Activated B cell treated with CpG ODN at 0.5 μM for 24 hours (primary cell): Measurements from ENCODE around the gene P3H1. TPM values are rescaled to one million over a fixed set of nuclear protein-coding genes. Genes with fewer than 3 reads are reported as not detected.
"Not testable (repeated sequence)": the region's sequence is repeated elsewhere in the genome, so short reads cannot be mapped to it uniquely, and the experiment has no call there.

Experiments used
- ATAC-seq: fragments of 200-7000 bp; cut with Tn5 transposase; one replicate; pipeline ENCODE4 v1.10.0; 2021; ENCODE audit warnings: low read depth, mild to moderate bottlenecking, moderate library complexity
- CTCF ChIA-PET: fragments of 350-600 bp; sonication (Branson Sonifier 250); formaldehyde crosslinking; loops from one replicate; lab custom pipeline; 2021; ENCODE audit warnings: antibody characterized with exemption; lab: Charles Lee
- POLR2A ChIA-PET: fragments of 350-600 bp; sonication (Branson Sonifier 250); formaldehyde crosslinking; loops from one replicate; lab custom pipeline; 2021; ENCODE audit warnings: antibody characterized with exemption; lab: Charles Lee
- DNase-seq: peaks from one replicate; pipeline ENCODE4 v3.0.0; 2022
- H3K27ac Mint-ChIP-seq: one replicate; pipeline ENCODE4 v1.8.0; 2020; ENCODE audit warnings: mixed read lengths
- H3K27me3 Mint-ChIP-seq: one replicate; pipeline ENCODE4 v1.8.0; 2021; ENCODE audit warnings: mixed read lengths
- H3K36me3 Mint-ChIP-seq: one replicate; pipeline ENCODE4 v1.8.0; 2021; ENCODE audit warnings: low read depth, mixed read lengths
- H3K4me1 Mint-ChIP-seq: one replicate; pipeline ENCODE4 v1.8.0; 2021; ENCODE audit warnings: mixed read lengths
- H3K4me3 Mint-ChIP-seq: one replicate; pipeline ENCODE4 v1.8.0; 2020; ENCODE audit warnings: mild to moderate bottlenecking, mixed read lengths
- H3K9me3 Mint-ChIP-seq: one replicate; pipeline ENCODE4 v1.8.0; 2020; ENCODE audit warnings: mixed read lengths
- intact Hi-C: fragments of 100-400 bp; cut with micrococcal nuclease; formaldehyde crosslinking; loops from one replicate; pipeline ENCODE4 v1.15.1; 2024
- total RNA-seq: library from RNA; stranded (reverse); gene quantifications from 2 replicates; pipeline ENCODE4 v1.2.3, GENCODE V29; 2022
- TF ChIP-seq, protein P1 (sequence below): fragments of 200-600 bp; IDR thresholded peaks from one replicate; pipeline ENCODE4 v1.8.0; 2022; ENCODE audit warnings: antibody characterized with exemption, mild to moderate bottlenecking

The P3H1 gene, protein sequence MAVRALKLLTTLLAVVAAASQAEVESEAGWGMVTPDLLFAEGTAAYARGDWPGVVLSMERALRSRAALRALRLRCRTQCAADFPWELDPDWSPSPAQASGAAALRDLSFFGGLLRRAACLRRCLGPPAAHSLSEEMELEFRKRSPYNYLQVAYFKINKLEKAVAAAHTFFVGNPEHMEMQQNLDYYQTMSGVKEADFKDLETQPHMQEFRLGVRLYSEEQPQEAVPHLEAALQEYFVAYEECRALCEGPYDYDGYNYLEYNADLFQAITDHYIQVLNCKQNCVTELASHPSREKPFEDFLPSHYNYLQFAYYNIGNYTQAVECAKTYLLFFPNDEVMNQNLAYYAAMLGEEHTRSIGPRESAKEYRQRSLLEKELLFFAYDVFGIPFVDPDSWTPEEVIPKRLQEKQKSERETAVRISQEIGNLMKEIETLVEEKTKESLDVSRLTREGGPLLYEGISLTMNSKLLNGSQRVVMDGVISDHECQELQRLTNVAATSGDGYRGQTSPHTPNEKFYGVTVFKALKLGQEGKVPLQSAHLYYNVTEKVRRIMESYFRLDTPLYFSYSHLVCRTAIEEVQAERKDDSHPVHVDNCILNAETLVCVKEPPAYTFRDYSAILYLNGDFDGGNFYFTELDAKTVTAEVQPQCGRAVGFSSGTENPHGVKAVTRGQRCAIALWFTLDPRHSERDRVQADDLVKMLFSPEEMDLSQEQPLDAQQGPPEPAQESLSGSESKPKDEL
- total RNA-seq = 27.1 and 30.4 TPM in 2 replicates

DNA sequence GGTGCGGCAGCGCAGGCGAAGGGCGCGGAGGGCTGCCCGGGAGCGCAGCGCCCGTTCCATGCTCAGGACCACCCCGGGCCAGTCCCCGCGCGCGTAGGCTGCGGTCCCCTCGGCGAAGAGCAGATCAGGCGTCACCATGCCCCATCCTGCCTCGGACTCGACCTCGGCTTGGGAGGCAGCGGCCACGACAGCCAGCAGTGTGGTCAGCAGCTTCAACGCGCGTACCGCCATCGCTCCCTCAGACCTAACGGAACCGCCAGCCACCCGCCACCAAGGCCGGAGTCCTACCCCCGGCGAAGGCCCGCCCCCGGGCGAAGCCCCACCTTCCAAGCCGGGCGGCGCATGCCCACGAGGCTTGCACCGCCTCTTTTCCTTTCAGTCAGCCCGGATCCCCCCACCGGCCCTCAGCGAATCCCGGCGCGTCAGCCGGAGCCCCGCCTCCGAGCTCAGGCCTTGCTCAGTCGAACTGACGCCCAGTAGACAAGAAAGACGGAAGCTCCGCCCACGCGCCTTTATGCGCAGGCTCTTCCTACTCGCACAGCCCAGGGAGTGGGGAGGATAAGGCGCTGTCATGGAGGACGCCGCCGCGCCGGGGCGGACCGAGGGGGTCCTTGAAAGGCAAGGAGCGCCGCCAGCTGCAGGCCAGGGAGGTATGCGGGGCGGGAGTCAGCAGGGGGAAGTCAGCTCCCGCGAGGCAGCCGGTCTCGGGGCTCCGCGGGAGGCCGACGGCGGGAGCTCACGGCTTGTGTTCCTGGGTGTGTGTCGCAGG lies at the start of gene P3H1, which contains the start of gene C1orf50:
P3H1 (minus strand) TSS at position 288 of the 769 bp plus-strand sequence; CDS start at position 231, 57 bp downstream.
C1orf50 (plus strand) TSS at position 509 of the 769 bp plus-strand sequence; CDS start at position 572, 63 bp downstream.
- H3K27ac Mint-ChIP-seq = peak within 1 kb of the TSS; percentile 93
- no peaks in the 10 kb centered on the region for H3K9me3 Mint-ChIP-seq
- H3K4me3 Mint-ChIP-seq = no peak within 1 kb of the TSS
- DNase-seq (peak; percentile 99), ATAC-seq (peak; percentile 91)
- ChIA-PET CTCF (interaction anchor here (0.8 to 1.7 kb wide), 8 partner anchors 10 to 307 kb away, joined by 3 to 8 read pairs (median 4); partner anchors contain the start of genes ERMAP and SVBP), POLR2A (interaction anchor here (0.5 to 3.1 kb wide), 33 partner anchors 8 to 883 kb away, joined by 3 to 48 read pairs (median 5); partner anchors contain the start of genes CCDC30, CFAP57, EBNA1BP2 and ERMAP)
- H3K4me1 Mint-ChIP-seq = peaks cover 33% of the 10 kb centered on the region
- no peaks in the 10 kb centered on the region for H3K27me3 Mint-ChIP-seq
- intact Hi-C loops = loop anchor here (1.0 to 5.0 kb wide), 10 partner anchors 50 to 880 kb away; partner anchors contain the start of genes CFAP57, EBNA1BP2, ERMAP and FOXJ3
- peaks cover 20% of the 10 kb centered on the region for H3K36me3 Mint-ChIP-seq
- TF ChIP-seq, protein P1, sequence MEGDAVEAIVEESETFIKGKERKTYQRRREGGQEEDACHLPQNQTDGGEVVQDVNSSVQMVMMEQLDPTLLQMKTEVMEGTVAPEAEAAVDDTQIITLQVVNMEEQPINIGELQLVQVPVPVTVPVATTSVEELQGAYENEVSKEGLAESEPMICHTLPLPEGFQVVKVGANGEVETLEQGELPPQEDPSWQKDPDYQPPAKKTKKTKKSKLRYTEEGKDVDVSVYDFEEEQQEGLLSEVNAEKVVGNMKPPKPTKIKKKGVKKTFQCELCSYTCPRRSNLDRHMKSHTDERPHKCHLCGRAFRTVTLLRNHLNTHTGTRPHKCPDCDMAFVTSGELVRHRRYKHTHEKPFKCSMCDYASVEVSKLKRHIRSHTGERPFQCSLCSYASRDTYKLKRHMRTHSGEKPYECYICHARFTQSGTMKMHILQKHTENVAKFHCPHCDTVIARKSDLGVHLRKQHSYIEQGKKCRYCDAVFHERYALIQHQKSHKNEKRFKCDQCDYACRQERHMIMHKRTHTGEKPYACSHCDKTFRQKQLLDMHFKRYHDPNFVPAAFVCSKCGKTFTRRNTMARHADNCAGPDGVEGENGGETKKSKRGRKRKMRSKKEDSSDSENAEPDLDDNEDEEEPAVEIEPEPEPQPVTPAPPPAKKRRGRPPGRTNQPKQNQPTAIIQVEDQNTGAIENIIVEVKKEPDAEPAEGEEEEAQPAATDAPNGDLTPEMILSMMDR = no peak

DNA sequence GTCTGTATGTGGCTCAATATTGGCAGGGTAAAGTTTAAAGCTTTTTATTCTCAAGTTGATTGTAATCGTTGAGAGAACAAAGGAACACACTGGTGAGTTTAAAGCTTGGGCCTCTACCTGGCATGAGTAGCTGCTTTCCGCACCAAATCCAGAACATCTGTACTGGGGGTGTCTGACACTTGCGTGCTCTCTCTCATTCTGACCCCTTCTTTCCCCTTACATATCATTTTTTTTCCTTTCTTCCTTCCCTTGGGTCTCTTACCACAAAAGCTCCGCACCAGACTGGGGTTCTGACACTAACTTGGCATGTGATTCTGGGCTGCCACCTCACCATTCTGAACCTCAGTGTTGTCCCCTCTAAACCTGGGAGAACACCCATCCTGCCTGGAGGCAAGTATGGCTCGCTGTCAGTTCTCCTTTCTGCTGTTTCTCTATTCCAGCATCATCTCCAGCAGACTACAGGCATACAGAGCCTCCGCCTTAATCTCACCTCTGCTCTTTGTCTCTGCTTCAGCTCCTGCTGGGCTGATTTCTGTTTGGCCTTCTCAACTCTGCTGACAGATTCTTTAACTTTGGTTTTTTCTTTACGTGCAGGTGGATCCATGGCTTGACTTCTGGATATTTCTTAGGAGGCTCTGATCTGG lies 49.2 kb upstream of the P3H1 start:
- DNase-seq (no peak), ATAC-seq (no peak)
- TF ChIP-seq, protein P1 = no peak
- CTCF ChIA-PET = interaction anchor here (0.8 to 2.8 kb wide), 4 partner anchors 49 to 258 kb away, joined by 3 to 13 read pairs (median 4); partner anchors contain the start of genes C1orf50 and P3H1
- Mint-ChIP-seq H3K4me3 (peak overlapping the region; percentile 86), H3K27ac (peak overlapping the region; percentile 86), H3K4me1 (peaks cover 20% of the 10 kb centered on the region), H3K9me3 (no peaks in the 10 kb centered on the region), H3K27me3 (no peaks in the 10 kb centered on the region), H3K36me3 (peaks cover 17% of the 10 kb centered on the region)
- intact Hi-C loops = loop anchor here (2.0 to 5.0 kb wide), 2 partner anchors 106 to 133 kb away; partner anchors contain the start of gene YBX1
- POLR2A ChIA-PET = interaction anchor here (0.6 to 3.2 kb wide), 4 partner anchors 30 to 453 kb away, joined by 3 to 32 read pairs (median 10); partner anchors contain the start of genes C1orf50, P3H1 and ZNF691

DNA sequence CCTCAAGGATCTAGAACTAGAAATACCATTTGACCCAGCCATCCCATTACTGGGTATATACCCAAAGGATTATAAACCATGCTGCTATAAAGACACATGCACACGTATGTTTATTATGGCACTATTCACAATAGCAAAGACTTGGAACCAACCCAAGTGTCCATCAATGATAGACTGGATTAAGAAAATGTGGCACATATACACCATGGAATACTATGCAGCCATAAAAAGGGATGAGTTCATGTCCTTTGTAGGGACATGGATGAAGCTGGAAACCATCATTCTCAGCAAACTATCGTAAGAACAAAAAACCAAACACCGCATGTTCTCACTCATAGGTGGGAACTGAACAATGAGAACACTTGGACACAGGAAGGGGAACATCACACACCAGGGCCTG lies 48.0 kb upstream of the P3H1 start:
- DNase-seq, CTCF ChIA-PET, H3K27ac Mint-ChIP-seq, H3K27me3 Mint-ChIP-seq, H3K4me3 Mint-ChIP-seq, ATAC-seq, H3K9me3 Mint-ChIP-seq: not testable (repeated sequence)
- intact Hi-C loops = loop anchor here (5.0 kb wide), 1 partner anchor 107 kb away; no protein-coding TSS in a partner anchor
- Mint-ChIP-seq H3K4me1 (peaks cover 20% of the 10 kb centered on the region), H3K36me3 (peaks cover 25% of the 10 kb centered on the region)
- POLR2A ChIA-PET = interaction anchor here (3.2 kb wide), 1 partner anchor 48 kb away, joined by 32 read pairs; the partner anchor contains the start of genes C1orf50 and P3H1

DNA sequence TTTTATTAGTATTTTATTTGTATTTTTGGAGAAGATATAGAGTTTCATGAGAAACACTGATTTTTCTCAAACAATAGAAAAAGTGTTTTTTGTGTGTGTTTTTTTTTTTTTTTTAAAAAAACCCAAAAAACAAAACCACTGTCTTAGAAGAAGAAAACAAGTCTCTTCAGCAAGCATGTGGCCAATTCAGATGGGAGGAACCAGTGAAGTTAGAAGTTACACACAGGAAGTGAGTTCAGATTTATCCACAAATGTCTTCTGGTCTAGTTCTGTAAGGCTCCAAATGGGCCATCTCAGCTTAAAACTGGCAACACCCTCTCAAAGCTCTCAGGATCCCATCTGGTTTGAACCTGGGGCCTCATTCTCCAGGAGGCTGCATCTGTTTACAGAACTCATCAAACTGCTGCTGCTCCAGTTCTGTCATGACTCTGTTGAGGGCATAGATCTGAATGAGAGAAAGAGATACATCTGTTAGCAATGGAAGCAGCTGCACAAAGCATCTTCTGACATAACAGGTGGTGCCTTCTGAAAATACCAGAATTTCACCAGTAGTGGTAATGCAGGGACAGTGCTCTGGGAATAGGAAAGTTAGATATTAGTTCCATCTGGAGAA lies 40.3 kb upstream of the P3H1 start:
- no peak for ATAC-seq
- POLR2A ChIA-PET = no interaction called here
- Mint-ChIP-seq H3K27ac (no peak overlapping the region), H3K9me3 (no peaks in the 10 kb centered on the region), H3K36me3 (peaks cover 46% of the 10 kb centered on the region), H3K4me1 (no peaks in the 10 kb centered on the region), H3K27me3 (no peaks in the 10 kb centered on the region), H3K4me3 (no peak overlapping the region)
- no peak for DNase-seq
- intact Hi-C loops = no loop called here
- TF ChIP-seq, protein P1 = no peak
- CTCF ChIA-PET = no interaction called here
